ENCODE results near the gene ANXA2. TPM values are rescaled to one million over a fixed set of nuclear protein-coding genes. Genes with fewer than 3 reads are reported as not detected.
"Not testable (repeated sequence)": the region's sequence is repeated elsewhere in the genome, so short reads cannot be mapped to it uniquely, and the experiment has no call there.

The ANXA2 gene
- polyA plus RNA-seq, 10 donors = 401 to 761 (median 500) TPM

DNA sequence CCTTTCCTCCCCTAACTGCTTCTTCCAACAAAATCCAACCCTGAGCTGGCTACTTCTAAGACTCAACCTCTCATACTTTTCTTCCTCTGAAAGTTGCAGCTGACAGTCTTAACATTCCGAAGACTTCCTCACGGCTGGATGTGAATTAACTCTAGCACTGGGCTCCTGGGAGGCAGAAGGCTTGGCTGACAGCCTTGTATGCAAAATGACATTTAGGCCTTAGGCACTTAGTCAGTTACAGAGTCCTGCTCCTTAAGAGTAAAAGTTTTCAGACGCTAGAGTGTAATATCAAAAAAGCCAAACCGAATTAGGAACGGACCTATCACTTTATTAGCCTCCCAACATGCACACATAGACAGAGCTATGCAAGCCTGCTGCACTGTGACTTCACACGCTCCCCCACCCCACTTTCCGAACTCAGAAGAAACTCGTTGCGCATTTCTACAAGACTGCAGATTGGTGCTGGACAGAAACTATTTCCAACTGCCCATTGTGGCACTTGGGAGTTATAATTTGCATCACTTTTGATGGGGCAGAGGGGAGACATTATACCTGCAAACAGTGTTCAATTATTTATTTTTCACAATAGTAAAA lies 15.5 kb upstream of the ANXA2 start:
- DNase-seq = peak in 1 of 3 donors; percentile 73

DNA sequence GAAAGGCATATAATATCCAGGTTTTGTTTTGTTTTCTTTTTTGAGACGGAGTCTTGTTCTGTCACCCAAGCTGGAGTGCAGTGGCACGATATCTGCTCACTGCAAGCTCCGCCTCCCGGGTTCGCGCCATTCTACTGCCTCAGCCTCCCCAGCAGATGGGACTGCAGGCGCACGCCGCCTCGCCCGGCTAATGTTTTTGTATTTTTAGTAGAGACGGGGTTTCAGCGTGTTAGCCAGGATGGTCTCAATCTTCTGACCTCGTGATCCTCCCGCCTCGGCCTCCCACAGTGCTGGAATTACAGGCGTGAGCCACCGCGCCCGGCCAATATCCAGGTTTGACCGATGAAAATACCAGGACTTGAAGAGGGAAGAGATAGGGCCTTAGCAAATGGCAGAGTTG lies 15.0 kb upstream of the ANXA2 start:
- not testable (repeated sequence) for DNase-seq

DNA sequence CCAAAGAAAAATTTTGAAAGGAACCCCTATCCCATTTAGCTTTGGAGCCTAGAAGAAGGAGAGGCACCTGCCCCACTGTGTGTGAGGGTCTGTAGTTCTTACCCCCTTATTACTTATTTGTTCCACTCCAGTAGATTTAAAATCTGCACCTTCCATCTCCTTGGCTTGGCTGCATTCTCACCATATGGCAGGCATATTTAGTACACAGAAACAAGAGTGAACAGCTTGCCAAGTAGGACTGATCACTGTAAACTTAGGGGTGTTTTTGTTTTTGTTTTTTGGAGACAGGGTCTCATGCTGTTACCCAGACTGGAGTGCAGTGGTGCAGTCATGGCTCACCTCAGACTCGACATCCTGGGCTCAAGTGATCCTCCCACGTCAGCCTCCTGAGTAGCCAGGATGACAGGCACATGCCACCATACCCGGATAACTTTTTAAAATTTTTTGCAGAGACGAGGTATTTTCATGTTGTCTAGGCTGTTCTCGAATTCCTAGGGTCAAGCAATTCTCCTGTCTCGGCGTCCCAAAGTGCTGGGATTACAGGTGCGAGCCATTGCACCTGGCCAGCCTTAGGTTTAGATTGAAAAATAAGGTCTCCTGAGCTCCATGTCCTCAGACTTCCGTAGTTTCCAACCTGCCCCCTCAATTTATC lies 14.1 kb upstream of the ANXA2 start:
- DNase-seq = peak in 1 of 3 donors; percentile 74

DNA sequence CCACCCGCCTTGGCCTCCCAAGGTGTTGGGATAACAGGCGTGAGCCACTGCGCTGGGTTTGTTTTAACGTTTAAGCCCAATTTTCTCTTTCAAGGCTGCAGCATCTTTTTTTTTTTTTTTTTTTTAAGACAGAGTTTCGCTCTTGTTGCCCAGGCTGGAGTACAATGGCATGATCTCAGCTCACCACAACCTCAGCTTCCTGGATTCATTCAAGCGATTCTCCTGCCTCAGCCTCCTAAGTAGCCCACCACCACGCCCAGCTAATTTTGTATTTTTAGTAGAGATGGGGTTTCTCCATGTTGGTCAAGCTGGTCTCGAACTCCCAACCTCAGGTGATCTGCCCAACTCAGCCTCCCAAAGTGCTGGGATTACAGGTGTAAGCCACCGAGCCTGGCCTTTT lies 12.6 kb upstream of the ANXA2 start:
- not testable (repeated sequence) for DNase-seq

DNA sequence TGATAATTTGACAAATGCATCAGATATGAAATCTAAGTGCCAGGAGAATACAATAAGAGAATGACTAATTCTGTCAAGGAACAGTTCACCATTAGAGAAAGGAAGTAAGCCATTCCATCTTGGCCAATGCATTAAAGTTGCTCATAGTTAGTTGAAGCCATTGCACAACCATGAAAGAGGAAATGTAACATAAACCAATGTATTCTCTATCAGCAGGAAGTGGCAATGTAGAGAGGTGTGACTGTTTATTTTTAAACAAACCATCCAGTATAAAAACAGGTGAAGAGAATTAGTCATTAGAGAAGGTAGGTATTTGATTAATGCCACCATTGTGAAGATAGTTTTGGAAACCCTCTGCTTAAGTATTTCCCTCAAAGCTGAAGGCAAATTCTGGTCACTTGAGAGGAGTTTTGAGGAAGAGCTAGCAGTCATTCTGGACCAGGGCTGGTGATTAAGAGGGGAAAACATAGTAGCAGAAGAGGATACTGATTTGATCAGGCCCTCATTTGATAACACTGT lies 10.7 kb upstream of the ANXA2 start:
- peak in 1 of 3 donors; percentile 35 for DNase-seq

DNA sequence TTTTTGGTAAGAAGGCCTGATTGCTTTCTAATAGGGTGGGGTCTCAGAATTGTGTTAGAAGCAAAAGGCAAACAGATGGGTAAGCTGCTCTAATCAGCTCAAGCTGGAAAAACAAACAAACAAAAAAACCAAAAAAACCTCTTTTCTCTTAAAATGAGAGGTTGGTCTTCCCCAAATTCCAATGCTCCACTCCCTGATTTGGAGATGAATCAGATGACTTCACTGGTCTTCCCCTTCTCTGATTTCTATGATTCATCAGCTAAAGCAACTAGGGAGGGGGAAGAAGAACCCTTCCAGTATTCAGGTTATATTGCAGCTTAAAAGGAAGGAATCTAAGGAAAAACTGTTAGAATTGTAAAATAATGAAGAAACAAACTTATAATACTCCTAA lies 9.6 kb upstream of the ANXA2 start:
- DNase-seq = peak in 2 of 3 donors; percentile 77 to 79

DNA sequence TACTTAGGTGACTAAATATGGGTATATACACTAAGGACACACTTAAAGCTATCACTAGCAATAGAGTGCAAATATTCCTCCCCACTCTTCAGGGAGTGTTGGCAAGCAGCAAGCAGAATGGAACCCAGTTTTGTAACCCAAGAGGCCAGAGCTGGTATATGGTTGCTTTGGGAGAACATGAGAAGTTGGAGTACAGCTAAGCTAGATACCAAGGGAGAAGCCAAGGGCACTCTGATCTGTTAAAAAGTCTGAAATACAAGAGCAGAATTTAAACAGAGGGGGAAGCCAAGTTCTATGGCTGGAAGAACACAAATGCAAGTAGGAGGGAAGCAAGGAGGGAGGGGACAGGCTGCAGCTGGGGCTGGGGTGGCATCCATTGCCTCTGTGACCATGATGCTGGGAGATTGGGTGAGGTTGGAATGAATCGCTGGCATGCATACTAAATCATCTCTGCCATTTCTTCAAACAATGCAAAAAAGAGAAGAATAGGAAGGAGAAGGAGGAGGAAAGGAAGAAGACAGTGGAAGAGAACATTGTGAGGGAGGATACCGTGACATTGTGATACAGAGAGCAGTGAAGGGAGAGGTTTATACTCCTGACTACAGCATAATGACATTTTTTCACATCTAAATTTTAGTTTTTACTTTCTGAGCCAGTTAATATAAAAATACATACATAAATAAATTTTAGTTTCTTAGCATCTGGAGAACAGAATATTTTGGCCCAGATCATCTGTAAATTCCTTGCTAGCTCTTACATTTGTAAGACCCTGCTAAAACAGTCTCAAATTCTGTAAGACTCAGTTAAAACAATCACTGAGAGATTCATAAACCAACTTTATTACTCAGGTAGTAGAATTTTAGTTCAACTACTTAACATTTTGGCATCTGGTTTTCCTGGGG lies 9.0 kb upstream of the ANXA2 start:
- peak in 1 of 3 donors; percentile 59 for DNase-seq

DNA sequence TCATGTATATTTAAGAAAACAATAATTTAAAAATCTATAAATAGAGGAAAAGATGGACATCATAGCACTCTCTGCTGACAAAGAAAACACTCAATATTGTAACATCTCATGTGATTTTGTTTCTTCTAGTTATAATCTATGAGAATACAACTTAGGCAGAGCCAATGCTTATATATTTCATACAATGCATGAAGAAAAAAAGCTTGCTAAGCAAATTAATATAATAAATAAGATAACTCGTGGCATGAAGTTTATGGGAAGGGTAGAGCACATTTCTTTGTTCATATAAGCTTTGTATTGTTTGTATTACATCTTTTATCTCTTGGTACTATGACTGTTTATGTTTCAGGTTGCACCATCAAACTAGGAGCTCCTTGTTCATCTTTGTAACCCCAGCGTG lies 7.6 kb upstream of the ANXA2 start:
- no peak for DNase-seq

DNA sequence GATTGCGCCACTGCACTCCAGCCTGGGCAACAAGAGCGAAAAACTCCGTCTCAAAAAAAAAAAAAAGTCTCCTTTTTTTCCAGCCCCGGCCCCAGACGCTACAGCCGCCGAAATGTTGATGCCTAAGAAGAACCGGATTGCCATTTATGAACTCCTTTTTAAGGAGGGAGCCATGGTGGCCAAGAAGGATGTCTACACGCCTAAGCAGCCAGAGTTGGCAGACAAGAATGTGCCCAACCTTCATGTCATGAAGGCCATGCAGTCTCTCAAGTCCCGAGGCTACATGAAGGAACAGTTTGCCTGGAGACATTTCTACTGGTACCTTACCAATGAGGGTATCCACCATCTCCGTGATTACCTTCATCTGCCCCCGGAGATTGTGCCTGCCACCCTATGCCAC lies 6.6 kb upstream of the ANXA2 start:
- not testable (repeated sequence) for DNase-seq

DNA sequence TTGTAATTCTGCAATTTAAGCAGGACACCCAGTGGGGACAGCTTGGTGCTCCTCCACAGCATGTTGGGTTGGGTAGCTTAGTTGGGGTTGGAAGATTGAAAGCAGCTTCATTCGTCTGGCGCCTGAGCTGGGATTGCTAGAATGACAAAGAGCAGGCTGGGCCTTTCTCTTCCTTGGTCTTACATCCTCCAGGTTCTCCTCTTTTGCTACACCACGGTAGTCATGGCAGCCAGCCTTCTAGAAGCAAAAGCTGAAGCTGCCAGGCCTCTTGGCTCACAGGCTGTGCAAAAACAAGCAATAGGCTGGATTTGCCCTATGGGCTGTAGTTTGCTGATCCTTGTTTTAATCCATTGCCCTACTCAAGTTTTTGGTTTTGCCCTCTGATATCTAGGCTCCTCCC lies 3.2 kb upstream of the ANXA2 start:
- no peak for DNase-seq

DNA sequence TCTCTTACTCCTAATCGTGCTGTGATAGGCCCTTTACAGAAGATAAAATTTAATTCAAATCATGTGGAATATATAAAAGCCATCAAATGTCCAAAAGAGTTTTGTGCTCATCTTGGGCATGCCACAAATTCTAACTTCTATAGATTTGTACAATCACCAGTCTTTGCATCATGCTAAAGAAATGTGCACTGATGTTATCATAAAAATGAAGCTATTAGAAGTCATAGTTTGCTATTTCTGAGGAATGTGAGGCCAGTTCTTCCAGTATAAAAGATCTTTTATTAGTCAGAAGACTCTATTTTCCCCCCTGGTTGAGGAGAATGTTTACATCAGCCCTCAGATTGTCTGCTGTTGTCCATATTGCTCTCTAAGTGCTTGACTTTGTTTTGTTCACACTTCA lies 2.1 kb upstream of the ANXA2 start:
- peak in 1 of 3 donors; percentile 85 for DNase-seq

DNA sequence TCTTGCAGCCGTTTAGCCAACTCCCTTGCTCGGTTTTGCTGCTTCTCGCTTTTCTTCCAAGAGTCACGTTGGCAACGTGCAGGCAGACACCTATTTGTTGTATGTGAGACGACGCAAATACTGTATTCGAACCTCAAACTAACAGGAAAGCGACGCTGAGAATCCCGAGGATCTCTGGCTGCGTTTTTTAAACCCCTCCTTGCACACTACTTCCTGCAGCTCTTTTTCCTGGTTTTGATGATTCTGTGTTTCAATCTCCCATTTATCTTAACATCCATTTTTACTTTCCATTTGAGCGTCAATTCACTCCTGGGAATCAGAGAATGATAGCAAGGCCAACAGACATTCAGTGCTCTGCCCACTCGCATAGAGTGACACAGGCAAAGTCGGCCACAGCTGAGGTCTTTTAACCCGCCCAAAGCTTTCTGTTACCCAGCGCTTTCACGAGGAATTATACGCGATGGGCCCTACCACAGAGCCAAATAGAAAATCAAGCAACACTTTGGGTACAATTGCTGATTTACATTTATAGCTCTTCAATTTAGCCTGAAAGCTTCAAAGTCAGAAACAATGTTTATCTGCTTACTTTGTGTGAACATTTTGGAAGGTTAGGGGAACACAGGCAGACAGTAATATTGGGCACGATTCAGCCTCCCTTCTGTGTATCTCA lies 1.6 kb upstream of the ANXA2 start:
- no peak for DNase-seq

DNA sequence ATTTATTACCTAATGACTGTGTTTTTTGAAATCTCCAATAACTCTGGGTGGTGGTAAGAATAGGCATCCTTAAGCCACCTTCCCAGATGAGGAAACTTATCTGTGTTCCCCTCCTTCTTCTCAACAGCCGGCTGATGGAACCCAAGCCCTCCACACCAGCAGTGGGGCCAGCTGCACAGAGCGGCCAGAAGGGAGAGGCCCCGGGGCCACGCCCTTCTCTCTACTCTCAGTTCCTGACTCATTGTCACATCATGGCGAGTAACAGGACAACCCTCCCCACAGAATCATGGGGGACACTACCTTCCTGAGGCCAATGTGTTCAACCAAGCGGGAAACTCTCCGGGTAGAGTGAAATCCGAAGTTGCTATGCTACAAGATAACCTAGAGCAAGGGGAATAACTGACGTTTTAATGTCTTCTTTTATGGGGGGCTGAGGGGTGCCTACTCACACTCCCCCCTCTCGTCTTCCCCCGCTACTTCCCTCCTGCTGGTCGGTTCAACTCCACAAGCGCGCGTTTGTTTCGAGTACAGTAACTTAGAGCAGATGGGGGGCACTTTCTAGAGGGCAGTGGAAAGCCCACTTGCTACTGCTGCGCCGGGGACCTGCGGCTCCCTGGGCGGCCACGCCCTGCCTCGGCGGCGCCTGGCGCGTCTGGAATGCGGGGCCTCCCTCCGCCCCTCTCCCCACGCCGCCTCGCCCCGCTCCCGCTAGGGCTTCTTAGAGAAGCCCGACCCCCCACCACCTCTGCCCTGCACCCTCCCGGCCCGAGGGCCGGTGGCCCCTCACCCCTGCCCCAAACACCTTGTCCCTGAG lies 621 bp downstream of the ANXA2 start:
- DNase-seq = peak in 2 of 3 donors; percentile 76 to 87

DNA sequence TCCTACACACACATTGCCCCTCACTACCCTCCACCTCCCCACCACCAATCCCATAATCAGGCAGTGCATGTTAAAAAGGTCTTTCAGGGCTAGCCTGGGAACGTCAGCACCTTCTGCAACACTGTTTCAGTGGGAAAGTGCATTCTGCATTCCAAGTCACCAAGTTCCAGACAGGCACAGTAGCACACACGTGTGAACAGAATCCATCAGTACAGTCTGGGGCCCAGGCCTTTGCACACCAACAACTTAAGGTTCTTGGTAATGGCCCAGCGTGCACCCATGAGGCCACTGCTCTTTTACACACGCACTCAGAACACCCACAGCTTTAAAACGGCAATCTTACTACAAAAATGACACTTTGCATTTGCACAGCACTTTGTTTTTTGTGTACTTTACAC lies 1.2 kb downstream of the ANXA2 start:
- peak in 1 of 3 donors; percentile 71 for DNase-seq

DNA sequence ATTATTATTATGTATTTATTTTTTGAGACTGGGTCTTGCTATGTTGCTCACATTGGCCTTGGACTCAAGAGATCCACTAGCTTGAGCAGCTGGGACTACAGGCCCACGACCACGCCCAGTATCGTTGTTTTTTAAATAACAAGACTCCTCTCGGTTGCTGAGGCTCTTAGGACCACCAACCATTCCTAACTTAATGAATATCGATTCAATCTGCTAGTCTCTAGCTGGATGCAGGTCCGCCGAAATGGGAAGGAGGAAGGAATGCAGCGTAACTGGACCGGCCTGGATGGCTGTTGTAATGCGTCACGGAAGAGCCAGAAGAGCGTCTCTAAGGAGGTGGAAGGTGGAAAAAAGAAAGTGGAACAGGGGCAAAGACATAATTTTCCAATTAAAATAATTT lies 1.7 kb downstream of the ANXA2 start:
- peak in 1 of 3 donors; percentile 68 for DNase-seq

DNA sequence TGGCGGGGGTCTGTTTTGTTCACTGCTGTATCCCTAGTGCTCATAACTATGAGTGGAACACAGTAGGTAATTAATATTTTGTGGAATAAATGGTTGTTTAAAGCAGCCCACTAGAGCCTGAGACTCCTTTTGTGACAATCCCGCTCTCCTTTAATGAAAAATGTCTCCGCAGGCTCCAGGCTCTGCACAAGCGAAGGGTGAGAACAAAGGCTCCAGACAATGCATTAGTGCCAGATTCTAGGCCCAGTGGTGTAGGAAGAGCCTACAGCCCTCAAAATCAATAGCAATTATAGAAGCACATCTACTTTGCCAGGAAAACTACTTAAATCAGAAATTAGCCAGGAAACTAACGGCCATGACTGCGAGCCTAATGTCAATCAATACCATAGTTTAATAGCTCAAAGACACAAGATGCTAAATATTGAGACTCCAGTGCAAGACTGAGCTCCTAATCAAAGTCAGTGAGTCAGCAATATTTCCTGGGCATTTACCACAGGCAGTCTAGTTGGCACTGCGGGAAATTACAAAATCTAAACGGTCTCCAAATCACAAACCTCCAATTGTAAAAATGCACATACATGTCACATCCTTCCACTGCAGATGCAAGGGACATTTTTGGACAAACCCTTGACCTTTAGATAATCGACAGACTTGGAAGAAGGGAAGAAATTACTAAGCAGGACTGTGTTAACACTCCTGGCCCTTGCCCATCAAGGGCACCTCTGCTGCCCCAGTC lies 2.3 kb downstream of the ANXA2 start:
- DNase-seq = no peak

DNA sequence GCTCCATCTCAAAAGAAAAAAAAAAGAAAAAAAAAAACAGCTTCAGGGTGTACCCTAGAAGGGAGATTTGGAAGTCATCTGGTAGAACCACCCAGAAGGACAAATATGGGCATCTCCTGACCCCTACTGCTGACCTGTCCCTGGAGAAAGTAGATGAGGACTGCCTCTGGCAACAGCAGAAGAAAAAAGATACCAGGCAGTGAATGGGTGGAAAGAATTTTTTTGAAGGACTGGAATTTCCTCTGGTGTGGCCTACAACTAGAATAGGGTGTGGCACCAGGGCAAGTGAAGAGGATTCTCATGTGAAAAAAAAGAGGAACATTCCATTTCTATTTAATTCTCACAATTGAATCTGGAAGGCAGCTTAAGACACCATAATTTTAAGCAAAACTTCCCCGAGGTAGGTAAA lies 3.1 kb downstream of the ANXA2 start:
- peak in 1 of 3 donors; percentile 45 for DNase-seq

DNA sequence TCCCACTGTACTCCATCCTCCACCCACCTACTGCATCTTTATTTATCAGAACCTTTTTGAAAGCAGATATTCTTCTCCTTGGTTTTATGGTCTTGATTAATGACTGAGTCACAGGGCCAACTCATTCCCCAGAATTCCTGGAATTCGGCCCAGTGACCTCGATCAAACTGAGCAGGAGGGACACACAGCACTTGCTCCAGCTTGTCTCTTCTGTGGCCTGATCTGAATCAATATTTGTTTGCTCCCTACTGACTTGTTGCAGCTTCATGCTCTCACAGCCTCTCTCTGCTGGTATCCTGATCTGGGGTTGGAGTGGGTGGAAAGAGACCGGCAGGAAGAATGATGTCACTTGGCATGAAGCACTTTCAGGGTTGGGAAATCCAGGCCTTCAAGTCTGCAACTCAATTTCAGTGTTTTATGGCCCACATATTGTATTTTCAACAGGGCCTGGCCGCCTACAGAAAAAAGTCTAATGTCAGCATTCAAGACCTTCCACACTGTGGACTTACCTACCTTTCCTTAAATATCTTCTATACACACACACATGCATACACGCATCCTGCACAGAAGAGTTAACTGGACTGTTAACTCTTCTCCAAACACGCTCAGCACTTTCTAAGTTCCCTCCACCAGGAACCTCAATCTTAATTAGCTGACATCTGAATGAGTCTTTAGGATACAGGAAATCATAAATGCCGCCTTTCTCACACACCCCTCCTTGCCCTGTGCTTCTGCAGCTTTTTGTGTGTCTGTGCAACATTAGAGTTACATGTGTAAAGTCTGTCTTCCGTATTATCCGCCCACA lies 4.6 kb downstream of the ANXA2 start:
- peak; percentile 89 to 96 (median 96) for DNase-seq

DNA sequence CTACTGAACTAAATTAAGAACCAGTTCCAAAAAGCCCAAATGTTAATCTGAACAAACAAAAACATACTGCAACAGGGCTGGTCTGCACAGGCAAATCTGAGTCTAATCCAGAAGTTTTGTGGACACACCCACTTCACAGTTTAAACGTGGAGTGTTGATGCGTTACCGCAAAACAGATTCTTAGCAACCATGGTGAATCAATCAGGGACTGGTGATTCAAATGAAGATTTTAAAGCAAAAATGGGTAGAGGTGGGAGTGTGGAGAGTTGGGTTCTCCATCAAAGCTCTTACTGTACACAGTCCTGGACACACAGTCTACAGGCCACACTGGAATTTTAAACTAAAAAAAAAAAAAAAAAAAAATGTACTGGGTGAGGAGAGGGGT lies 5.2 kb downstream of the ANXA2 start:
- DNase-seq = peak; percentile 77 to 91 (median 86)
